GM23338 (cell line): Measurements from ENCODE around the gene NPW. TPM values are rescaled to one million over a fixed set of nuclear protein-coding genes. Genes with fewer than 3 reads are reported as not detected.
A peak's percentile ranks its signal among the peaks of the same experiment; 100 is the strongest.

ENCODE experiments used
- ATAC-seq: fragments of 200-7000 bp; cut with Tn5 transposase; 3 replicates; pipeline ENCODE4 v1.9.1; 2020
- DNase-seq: peaks from one replicate; pipeline ENCODE4 v3.0.0-alpha.2; 2015; ENCODE audit warnings: low spot score
- H2AFZ ChIP-seq: fragments of 200-600 bp; sonication (generic); 2 replicates; pipeline ENCODE4 v1.8.0; 2016; ENCODE audit warnings: antibody characterized with exemption, mild to moderate bottlenecking, moderate library complexity
- H3F3A ChIP-seq: fragments of 200-600 bp; sonication (generic); replicated peaks from 2 replicates; pipeline ENCODE4 v1.8.0; 2017; ENCODE audit warnings: antibody characterized with exemption, mixed run types, low read depth
- H3K27ac ChIP-seq: fragments of 200-600 bp; sonication (generic); 2 replicates; pipeline ENCODE4 v1.6.1; 2016; ENCODE audit warnings: low read depth
- H3K27me3 ChIP-seq: fragments of 200-600 bp; sonication (generic); 2 replicates; pipeline ENCODE4 v1.8.0; 2016; ENCODE audit warnings: mild to moderate bottlenecking, mixed run types, moderate library complexity; ENCODE audit not compliant: insufficient read depth
- H3K36me3 ChIP-seq: fragments of 200-600 bp; sonication (generic); 2 replicates; pipeline ENCODE4 v1.8.0; 2016; ENCODE audit warnings: mild to moderate bottlenecking; ENCODE audit not compliant: insufficient read depth
- H3K4me1 ChIP-seq: fragments of 200-600 bp; sonication (generic); 2 replicates; pipeline ENCODE4 v1.8.0; 2016; ENCODE audit warnings: mild to moderate bottlenecking, moderate library complexity; ENCODE audit not compliant: insufficient read depth
- H3K4me2 ChIP-seq: fragments of 200-600 bp; sonication (generic); 2 replicates; pipeline ENCODE4 v1.7.1; 2017; ENCODE audit warnings: mixed run types
- H3K4me3 ChIP-seq: fragments of 200-600 bp; sonication (generic); 2 replicates; pipeline ENCODE4 v1.6.1; 2016; ENCODE audit warnings: mixed run types
- H3K79me2 ChIP-seq: fragments of 200-600 bp; sonication (generic); replicated peaks from 2 replicates; pipeline ENCODE4 v1.8.0; 2017; ENCODE audit warnings: mild to moderate bottlenecking; ENCODE audit not compliant: insufficient read depth
- H3K9me2 ChIP-seq: fragments of 200-600 bp; sonication (generic); 2 replicates; pipeline ENCODE4 v1.8.0; 2017; ENCODE audit not compliant: insufficient read depth
- H4K20me1 ChIP-seq: fragments of 200-600 bp; sonication (generic); replicated peaks from 2 replicates; pipeline ENCODE4 v1.8.0; 2017; ENCODE audit warnings: mild to moderate bottlenecking; ENCODE audit not compliant: insufficient read depth
- H3K27ac Mint-ChIP-seq: 2 replicates; pipeline ENCODE4 v1.8.0; 2020; ENCODE audit warnings: inconsistent platforms, mild to moderate bottlenecking, moderate library complexity, mixed read lengths
- H3K27me3 Mint-ChIP-seq: 3 replicates; pipeline ENCODE4 v1.8.0; 2022; ENCODE audit warnings: low read depth, mild to moderate bottlenecking, moderate library complexity, mixed read lengths, inconsistent platforms; ENCODE audit not compliant: insufficient read depth, poor library complexity
- H3K36me3 Mint-ChIP-seq: 3 replicates; pipeline ENCODE4 v1.8.0; 2021; ENCODE audit warnings: low read depth, mild to moderate bottlenecking, inconsistent platforms, moderate library complexity, mixed read lengths
- H3K4me1 Mint-ChIP-seq: 3 replicates; pipeline ENCODE4 v1.8.0; 2020; ENCODE audit warnings: mild to moderate bottlenecking, inconsistent platforms, mixed read lengths
- H3K4me3 Mint-ChIP-seq: 3 replicates; pipeline ENCODE4 v1.8.0; 2021; ENCODE audit warnings: moderate library complexity, mild to moderate bottlenecking, inconsistent platforms, mixed read lengths
- H3K9me3 Mint-ChIP-seq: 3 replicates; pipeline ENCODE4 v1.8.0; 2020; ENCODE audit warnings: moderate library complexity, mild to moderate bottlenecking, inconsistent platforms, mixed read lengths
- EZH2 ChIP-seq: fragments of 200-600 bp; sonication (generic); IDR thresholded peaks from one replicate; pipeline ENCODE4 v1.8.0; 2017; ENCODE audit warnings: antibody characterized with exemption, mild to moderate bottlenecking, low read depth; ENCODE audit not compliant: unreplicated experiment
- JUNB ChIP-seq: IDR thresholded peaks from one replicate; pipeline ENCODE4 v1.6.1; 2016; ENCODE audit warnings: antibody characterized with exemption; ENCODE audit not compliant: unreplicated experiment
- NANOG ChIP-seq: IDR thresholded peaks from 2 replicates; pipeline ENCODE4 v1.6.1; 2016; ENCODE audit warnings: antibody characterized with exemption, borderline replicate concordance
- POLR2AphosphoS5 ChIP-seq: IDR thresholded peaks from 2 replicates; pipeline ENCODE4 v1.6.1; 2016; ENCODE audit warnings: antibody characterized with exemption, low read depth
- STAT1 ChIP-seq: IDR thresholded peaks from one replicate; pipeline ENCODE4 v1.6.1; 2016; ENCODE audit warnings: antibody characterized with exemption; ENCODE audit not compliant: unreplicated experiment
- ZNF114 ChIP-seq: fragments of 250-450 bp; sonication (Bioruptor Pico); IDR thresholded peaks from 2 replicates; pipeline ENCODE4 v1.5.0; 2020; ENCODE audit warnings: mild to moderate bottlenecking, moderate library complexity
- ZNF331 ChIP-seq: fragments of 250-450 bp; sonication (Bioruptor Pico); IDR thresholded peaks from 2 replicates; pipeline ENCODE4 v1.5.0; 2020; ENCODE audit warnings: low read depth, mild to moderate bottlenecking, moderate library complexity
- polyA plus RNA-seq: library from polyadenylated mRNA; unstranded; fragments of >200 nt; fragmentation: Nextera tagmentation; extraction: Ambion mirVana; gene quantifications from 2 replicates; pipeline ENCODE4 v1.2.1, GENCODE V29; 2016
- total RNA-seq: library from RNA; depleted of rRNA; stranded (reverse); fragments of >200 nt; shearing (Covaris generic); gene quantifications from 2 replicates; pipeline ENCODE4 v1.2.3, GENCODE V29; 2014
- TF ChIP-seq, protein P1 (sequence below): IDR thresholded peaks from one replicate; pipeline ENCODE4 v1.6.1; 2018; ENCODE audit warnings: antibody characterized with exemption; ENCODE audit not compliant: unreplicated experiment
- TF ChIP-seq, protein P2 (sequence below), 2 experiments: fragments of 200-600 bp in 1 of 2; sonication (generic) in 1 of 2; conservative IDR thresholded peaks; 2 replicates each; pipeline versions ENCODE4 v1.5.1 to v1.6.1; 2016 to 2017; ENCODE audit warnings: antibody characterized with exemption in 2 of 2, low read depth in 2 of 2, mild to moderate bottlenecking in 2 of 2, moderate library complexity in 1 of 2
- TF ChIP-seq, protein P3 (sequence below): IDR thresholded peaks from 2 replicates; pipeline ENCODE4 v1.6.1; 2016; ENCODE audit warnings: antibody characterized with exemption
- TF ChIP-seq, protein P4 (sequence below): fragments of 250-450 bp; sonication (Bioruptor Pico); IDR thresholded peaks from 2 replicates; pipeline ENCODE4 v1.5.0; 2020; ENCODE audit warnings: mild to moderate bottlenecking, moderate library complexity

NPW gene
- total and polyA plus RNA-seq, 2 experiments from 2014 or later: 4.5 to 37.6 TPM

DNA sequence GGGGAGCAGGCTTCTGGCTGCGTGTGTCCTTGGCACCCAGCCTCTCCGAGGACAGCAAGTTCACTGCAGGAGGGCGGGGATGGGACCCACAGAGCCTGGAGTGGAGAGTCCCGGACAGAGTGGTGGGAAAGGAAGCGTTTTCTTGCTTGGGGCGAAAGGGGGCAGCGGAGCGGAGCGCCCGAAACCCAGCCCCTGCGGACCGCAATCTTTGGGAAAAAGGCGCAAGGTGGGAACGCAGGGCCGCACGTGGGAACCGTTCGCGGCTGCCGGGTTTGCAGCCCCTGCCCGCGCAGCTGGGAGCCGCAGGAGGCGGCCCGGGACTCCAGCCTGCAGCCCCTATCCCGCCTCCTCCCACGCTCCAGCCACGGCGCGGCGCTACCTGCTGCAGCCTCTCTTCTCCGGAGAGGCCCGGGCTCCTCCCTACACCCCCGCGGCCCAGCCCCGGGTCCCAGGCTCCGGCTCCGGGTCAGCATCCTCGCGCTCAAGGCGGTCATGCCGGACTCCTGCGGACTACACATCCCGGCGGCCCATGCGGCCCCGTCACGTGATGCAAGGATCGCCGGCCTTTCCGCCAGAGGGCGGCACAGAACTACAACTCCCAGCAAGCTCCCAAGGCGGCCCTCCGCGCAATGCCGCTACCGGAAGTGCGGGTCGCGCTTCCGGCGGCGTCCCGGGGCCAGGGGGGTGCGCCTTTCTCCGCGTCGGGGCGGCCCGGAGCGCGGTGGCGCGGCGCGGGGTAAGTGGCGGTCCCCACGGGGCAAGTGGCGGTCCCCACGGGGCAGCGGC is 27.9 kb downstream of the NPW start, which contains the start of the genes NTHL1 and TSC2 (continued):
- TF ChIP-seq, protein P1, sequence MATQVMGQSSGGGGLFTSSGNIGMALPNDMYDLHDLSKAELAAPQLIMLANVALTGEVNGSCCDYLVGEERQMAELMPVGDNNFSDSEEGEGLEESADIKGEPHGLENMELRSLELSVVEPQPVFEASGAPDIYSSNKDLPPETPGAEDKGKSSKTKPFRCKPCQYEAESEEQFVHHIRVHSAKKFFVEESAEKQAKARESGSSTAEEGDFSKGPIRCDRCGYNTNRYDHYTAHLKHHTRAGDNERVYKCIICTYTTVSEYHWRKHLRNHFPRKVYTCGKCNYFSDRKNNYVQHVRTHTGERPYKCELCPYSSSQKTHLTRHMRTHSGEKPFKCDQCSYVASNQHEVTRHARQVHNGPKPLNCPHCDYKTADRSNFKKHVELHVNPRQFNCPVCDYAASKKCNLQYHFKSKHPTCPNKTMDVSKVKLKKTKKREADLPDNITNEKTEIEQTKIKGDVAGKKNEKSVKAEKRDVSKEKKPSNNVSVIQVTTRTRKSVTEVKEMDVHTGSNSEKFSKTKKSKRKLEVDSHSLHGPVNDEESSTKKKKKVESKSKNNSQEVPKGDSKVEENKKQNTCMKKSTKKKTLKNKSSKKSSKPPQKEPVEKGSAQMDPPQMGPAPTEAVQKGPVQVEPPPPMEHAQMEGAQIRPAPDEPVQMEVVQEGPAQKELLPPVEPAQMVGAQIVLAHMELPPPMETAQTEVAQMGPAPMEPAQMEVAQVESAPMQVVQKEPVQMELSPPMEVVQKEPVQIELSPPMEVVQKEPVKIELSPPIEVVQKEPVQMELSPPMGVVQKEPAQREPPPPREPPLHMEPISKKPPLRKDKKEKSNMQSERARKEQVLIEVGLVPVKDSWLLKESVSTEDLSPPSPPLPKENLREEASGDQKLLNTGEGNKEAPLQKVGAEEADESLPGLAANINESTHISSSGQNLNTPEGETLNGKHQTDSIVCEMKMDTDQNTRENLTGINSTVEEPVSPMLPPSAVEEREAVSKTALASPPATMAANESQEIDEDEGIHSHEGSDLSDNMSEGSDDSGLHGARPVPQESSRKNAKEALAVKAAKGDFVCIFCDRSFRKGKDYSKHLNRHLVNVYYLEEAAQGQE: no peak
- TF ChIP-seq EZH2: no peak
- no peak for TF ChIP-seq NANOG
- no peak for TF ChIP-seq ZNF331 (CRISPR knock-in tag)

DNA sequence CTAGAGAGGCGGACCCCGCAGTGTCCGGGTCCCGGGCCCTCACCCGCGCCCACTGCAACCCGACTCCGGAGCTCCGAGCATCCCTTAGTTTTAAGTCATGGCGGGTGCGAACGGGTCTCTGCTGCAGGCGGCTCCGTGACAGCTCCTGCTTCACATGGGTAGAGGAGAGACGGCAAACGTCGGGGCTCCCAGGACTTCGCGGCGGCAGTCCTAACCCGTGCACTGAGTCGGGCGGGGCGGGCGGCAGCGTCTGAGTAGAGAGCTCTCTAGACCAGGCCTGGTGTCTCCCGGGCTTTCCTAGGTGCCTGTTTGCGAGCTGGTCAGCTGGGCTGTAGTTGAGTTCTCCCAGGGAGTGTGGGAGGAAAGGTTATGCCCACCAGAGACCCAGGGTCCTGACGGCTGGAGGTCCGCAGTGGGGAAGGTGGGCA is 28.5 kb downstream of the NPW start:
- H3K27ac Mint-ChIP-seq: no peak overlapping the region
- no peak overlapping the region for H3K27ac ChIP-seq
- H3K4me1 Mint-ChIP-seq: peaks cover 8% of the 10 kb centered on the region
- H3K4me2 ChIP-seq: peak overlapping the region; percentile 96
- peaks cover 10% of the 10 kb centered on the region; the same call in 1 of the 2 replicates for H3K4me1 ChIP-seq
- H3K36me3 Mint-ChIP-seq: peaks cover 7% of the 10 kb centered on the region; the same call in 2 of the 3 replicates
- 0 out of 2 replicates have a peak, but pooled peaks cover 5% of the 10 kb centered on the region for H3F3A ChIP-seq
- H3K79me2 ChIP-seq: peaks cover 22% of the 10 kb centered on the region
- H3K9me3 Mint-ChIP-seq: no peaks in the 10 kb centered on the region
- no peak for DNase-seq
- no peaks in the 10 kb centered on the region for H3K36me3 ChIP-seq
- ATAC-seq: peak; percentile 29
- H2AFZ ChIP-seq: peak overlapping the region; percentile 85
- H3K9me2 ChIP-seq: no peaks in the 10 kb centered on the region
- H3K4me3 ChIP-seq: peak overlapping the region; percentile 97
- no peaks in the 10 kb centered on the region for H3K27me3 ChIP-seq
- H4K20me1 ChIP-seq: no peaks in the 10 kb centered on the region
- H3K27me3 Mint-ChIP-seq: peaks cover 12% of the 10 kb centered on the region
- H3K4me3 Mint-ChIP-seq: peak overlapping the region; percentile 92
- TF ChIP-seq ZNF331 (CRISPR knock-in tag) (no peak), POLR2AphosphoS5 (no peak), JUNB (no peak), EZH2 (no peak), STAT1 (no peak), NANOG (no peak), ZNF114 (CRISPR knock-in tag) (no peak)
- TF ChIP-seq, protein P2, sequence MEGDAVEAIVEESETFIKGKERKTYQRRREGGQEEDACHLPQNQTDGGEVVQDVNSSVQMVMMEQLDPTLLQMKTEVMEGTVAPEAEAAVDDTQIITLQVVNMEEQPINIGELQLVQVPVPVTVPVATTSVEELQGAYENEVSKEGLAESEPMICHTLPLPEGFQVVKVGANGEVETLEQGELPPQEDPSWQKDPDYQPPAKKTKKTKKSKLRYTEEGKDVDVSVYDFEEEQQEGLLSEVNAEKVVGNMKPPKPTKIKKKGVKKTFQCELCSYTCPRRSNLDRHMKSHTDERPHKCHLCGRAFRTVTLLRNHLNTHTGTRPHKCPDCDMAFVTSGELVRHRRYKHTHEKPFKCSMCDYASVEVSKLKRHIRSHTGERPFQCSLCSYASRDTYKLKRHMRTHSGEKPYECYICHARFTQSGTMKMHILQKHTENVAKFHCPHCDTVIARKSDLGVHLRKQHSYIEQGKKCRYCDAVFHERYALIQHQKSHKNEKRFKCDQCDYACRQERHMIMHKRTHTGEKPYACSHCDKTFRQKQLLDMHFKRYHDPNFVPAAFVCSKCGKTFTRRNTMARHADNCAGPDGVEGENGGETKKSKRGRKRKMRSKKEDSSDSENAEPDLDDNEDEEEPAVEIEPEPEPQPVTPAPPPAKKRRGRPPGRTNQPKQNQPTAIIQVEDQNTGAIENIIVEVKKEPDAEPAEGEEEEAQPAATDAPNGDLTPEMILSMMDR (conservative IDR thresholded peaks at IDR 0.05; ENCODE audit: low read depth in 2 of 2): no peak
- TF ChIP-seq, protein P3, sequence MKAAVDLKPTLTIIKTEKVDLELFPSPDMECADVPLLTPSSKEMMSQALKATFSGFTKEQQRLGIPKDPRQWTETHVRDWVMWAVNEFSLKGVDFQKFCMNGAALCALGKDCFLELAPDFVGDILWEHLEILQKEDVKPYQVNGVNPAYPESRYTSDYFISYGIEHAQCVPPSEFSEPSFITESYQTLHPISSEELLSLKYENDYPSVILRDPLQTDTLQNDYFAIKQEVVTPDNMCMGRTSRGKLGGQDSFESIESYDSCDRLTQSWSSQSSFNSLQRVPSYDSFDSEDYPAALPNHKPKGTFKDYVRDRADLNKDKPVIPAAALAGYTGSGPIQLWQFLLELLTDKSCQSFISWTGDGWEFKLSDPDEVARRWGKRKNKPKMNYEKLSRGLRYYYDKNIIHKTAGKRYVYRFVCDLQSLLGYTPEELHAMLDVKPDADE: no peak
- TF ChIP-seq, protein P4, sequence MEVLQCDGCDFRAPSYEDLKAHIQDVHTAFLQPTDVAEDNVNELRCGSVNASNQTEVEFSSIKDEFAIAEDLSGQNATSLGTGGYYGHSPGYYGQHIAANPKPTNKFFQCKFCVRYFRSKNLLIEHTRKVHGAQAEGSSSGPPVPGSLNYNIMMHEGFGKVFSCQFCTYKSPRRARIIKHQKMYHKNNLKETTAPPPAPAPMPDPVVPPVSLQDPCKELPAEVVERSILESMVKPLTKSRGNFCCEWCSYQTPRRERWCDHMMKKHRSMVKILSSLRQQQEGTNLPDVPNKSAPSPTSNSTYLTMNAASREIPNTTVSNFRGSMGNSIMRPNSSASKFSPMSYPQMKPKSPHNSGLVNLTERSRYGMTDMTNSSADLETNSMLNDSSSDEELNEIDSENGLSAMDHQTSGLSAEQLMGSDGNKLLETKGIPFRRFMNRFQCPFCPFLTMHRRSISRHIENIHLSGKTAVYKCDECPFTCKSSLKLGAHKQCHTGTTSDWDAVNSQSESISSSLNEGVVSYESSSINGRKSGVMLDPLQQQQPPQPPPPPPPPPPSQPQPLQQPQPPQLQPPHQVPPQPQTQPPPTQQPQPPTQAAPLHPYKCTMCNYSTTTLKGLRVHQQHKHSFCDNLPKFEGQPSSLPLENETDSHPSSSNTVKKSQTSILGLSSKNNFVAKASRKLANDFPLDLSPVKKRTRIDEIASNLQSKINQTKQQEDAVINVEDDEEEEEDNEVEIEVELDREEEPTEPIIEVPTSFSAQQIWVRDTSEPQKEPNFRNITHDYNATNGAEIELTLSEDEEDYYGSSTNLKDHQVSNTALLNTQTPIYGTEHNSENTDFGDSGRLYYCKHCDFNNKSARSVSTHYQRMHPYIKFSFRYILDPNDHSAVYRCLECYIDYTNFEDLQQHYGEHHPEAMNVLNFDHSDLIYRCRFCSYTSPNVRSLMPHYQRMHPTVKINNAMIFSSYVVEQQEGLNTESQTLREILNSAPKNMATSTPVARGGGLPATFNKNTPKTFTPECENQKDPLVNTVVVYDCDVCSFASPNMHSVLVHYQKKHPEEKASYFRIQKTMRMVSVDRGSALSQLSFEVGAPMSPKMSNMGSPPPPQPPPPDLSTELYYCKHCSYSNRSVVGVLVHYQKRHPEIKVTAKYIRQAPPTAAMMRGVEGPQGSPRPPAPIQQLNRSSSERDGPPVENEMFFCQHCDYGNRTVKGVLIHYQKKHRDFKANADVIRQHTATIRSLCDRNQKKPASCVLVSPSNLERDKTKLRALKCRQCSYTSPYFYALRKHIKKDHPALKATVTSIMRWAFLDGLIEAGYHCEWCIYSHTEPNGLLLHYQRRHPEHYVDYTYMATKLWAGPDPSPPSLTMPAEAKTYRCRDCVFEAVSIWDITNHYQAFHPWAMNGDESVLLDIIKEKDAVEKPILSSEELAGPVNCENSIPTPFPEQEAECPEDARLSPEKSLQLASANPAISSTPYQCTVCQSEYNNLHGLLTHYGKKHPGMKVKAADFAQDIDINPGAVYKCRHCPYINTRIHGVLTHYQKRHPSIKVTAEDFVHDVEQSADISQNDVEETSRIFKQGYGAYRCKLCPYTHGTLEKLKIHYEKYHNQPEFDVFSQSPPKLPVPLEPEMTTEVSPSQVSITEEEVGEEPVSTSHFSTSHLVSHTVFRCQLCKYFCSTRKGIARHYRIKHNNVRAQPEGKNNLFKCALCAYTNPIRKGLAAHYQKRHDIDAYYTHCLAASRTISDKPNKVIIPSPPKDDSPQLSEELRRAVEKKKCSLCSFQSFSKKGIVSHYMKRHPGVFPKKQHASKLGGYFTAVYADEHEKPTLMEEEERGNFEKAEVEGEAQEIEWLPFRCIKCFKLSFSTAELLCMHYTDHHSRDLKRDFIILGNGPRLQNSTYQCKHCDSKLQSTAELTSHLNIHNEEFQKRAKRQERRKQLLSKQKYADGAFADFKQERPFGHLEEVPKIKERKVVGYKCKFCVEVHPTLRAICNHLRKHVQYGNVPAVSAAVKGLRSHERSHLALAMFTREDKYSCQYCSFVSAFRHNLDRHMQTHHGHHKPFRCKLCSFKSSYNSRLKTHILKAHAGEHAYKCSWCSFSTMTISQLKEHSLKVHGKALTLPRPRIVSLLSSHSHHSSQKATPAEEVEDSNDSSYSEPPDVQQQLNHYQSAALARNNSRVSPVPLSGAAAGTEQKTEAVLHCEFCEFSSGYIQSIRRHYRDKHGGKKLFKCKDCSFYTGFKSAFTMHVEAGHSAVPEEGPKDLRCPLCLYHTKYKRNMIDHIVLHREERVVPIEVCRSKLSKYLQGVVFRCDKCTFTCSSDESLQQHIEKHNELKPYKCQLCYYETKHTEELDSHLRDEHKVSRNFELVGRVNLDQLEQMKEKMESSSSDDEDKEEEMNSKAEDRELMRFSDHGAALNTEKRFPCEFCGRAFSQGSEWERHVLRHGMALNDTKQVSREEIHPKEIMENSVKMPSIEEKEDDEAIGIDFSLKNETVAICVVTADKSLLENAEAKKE (CRISPR knock-in tag): no peak
